ENCODE results near the gene UGT1A3.

The UGT1A3 gene

GRCh38 chr2:233761040-233761769 is 32.4 kb downstream of the UGT1A3 start:
- DNase-seq, result no peak

- no peak for DNase-seq
These were observed 35.4 kb downstream of the UGT1A3 start for GRCh38 chr2:233764264-233764663.

- DNase-seq, result no peak
These were observed 35.9 kb downstream of the UGT1A3 start for GRCh38 chr2:233764761-233765160.

- no peak for DNase-seq
These were observed 37.6 kb downstream of the UGT1A3 start for GRCh38 chr2:233766416-233766815.

- no peak for DNase-seq
These were observed 39.2 kb downstream of the UGT1A3 start for GRCh38 chr2:233768076-233768475.

- no peak for DNase-seq
These were observed 40.4 kb downstream of the UGT1A3 start for GRCh38 chr2:233769260-233769659.

GRCh38 chr2:233772153-233772552 is 43.3 kb downstream of the UGT1A3 start:
- no peak for DNase-seq

GRCh38 chr2:233772583-233772982 is 43.7 kb downstream of the UGT1A3 start:
- DNase-seq, result no peak

- no peak for DNase-seq
These were observed 45.0 kb downstream of the UGT1A3 start for GRCh38 chr2:233773854-233774253.

- DNase-seq, result no peak
These were observed 46.6 kb downstream of the UGT1A3 start for GRCh38 chr2:233775414-233775813.

GRCh38 chr2:233778030-233778429 is 49.2 kb downstream of the UGT1A3 start, which contains the start of gene MROH2A:
Gene MROH2A (plus strand): TSS chr2:233778330. CDS start chr2:233779359, 1,029 bp downstream.
- no peak for DNase-seq

GRCh38 chr2:233779722-233780121 is 50.9 kb downstream of the UGT1A3 start:
- no peak for DNase-seq

- DNase-seq, result no peak
These were observed 51.9 kb downstream of the UGT1A3 start for GRCh38 chr2:233780771-233781170.

GRCh38 chr2:233789554-233789953 is 60.7 kb downstream of the UGT1A3 start:
- DNase-seq, result no peak

- DNase-seq, result no peak
These were observed 62.5 kb downstream of the UGT1A3 start for GRCh38 chr2:233791151-233791882.

- DNase-seq, result no peak
These were observed 63.1 kb downstream of the UGT1A3 start for GRCh38 chr2:233791883-233792329.

- no peak for DNase-seq
These were observed 63.9 kb downstream of the UGT1A3 start for GRCh38 chr2:233792720-233793119.

GRCh38 chr2:233793465-233794127 is 64.8 kb downstream of the UGT1A3 start:
- no peak for DNase-seq

- DNase-seq, result no peak
These were observed 65.4 kb downstream of the UGT1A3 start for GRCh38 chr2:233794128-233794658.

- no peak for DNase-seq
These were observed 66.9 kb downstream of the UGT1A3 start for GRCh38 chr2:233795735-233796171.

GRCh38 chr2:233796254-233796653 is 67.4 kb downstream of the UGT1A3 start:
- no peak for DNase-seq

- DNase-seq, result no peak
These were observed 69.7 kb downstream of the UGT1A3 start for GRCh38 chr2:233798335-233799086.

All from cerebellar nuclear complex (tissue), 1 donor.